Glutamatergic neuron (in vitro differentiated cells): Measurements from ENCODE around the gene IFITM10. TPM values are rescaled to one million over a fixed set of nuclear protein-coding genes. Genes with fewer than 3 reads are reported as not detected.
A peak's percentile ranks its signal among the peaks of the same experiment; 100 is the strongest.

ENCODE experiments used
- DNase-seq: peaks from one replicate; pipeline ENCODE4 v3.0.0; 2022
- H3K27ac Mint-ChIP-seq: one replicate; pipeline ENCODE4 v1.8.0; 2020; ENCODE audit warnings: mild to moderate bottlenecking, mixed read lengths, inconsistent platforms; ENCODE audit not compliant: unreplicated experiment
- H3K27me3 Mint-ChIP-seq: one replicate; pipeline ENCODE4 v1.8.0; 2020; ENCODE audit warnings: mild to moderate bottlenecking, moderate library complexity, mixed read lengths, inconsistent platforms; ENCODE audit not compliant: unreplicated experiment
- H3K36me3 Mint-ChIP-seq: one replicate; pipeline ENCODE4 v1.8.0; 2020; ENCODE audit warnings: mild to moderate bottlenecking, mixed read lengths, inconsistent platforms; ENCODE audit not compliant: unreplicated experiment
- H3K4me1 Mint-ChIP-seq: one replicate; pipeline ENCODE4 v1.8.0; 2020; ENCODE audit warnings: mild to moderate bottlenecking, low read depth, mixed read lengths, inconsistent platforms; ENCODE audit not compliant: unreplicated experiment
- H3K4me3 Mint-ChIP-seq: one replicate; pipeline ENCODE4 v1.8.0; 2020; ENCODE audit warnings: mild to moderate bottlenecking, mixed read lengths, inconsistent platforms; ENCODE audit not compliant: unreplicated experiment
- H3K9me3 Mint-ChIP-seq: one replicate; pipeline ENCODE4 v1.8.0; 2020; ENCODE audit warnings: mild to moderate bottlenecking, moderate library complexity, mixed read lengths, inconsistent platforms; ENCODE audit not compliant: unreplicated experiment
- total RNA-seq: library from RNA; stranded (reverse); fragmentation: NEBNext Ultra II Directional; extraction: Animal tissue kit (Norgen Biotek cat#: 25700); gene quantifications from one replicate; pipeline ENCODE4 v1.2.1, GENCODE V29; 2021; ENCODE audit not compliant: unreplicated experiment
- TF ChIP-seq, protein P1 (sequence below): fragments of 200-600 bp; sonication (generic); IDR thresholded peaks from one replicate; pipeline ENCODE4 v1.5.0; 2021; ENCODE audit not compliant: partially characterized antibody, unreplicated experiment

The IFITM10 gene
- total RNA-seq, 1 donor from 2014 or later, result 5.4 TPM

DNA sequence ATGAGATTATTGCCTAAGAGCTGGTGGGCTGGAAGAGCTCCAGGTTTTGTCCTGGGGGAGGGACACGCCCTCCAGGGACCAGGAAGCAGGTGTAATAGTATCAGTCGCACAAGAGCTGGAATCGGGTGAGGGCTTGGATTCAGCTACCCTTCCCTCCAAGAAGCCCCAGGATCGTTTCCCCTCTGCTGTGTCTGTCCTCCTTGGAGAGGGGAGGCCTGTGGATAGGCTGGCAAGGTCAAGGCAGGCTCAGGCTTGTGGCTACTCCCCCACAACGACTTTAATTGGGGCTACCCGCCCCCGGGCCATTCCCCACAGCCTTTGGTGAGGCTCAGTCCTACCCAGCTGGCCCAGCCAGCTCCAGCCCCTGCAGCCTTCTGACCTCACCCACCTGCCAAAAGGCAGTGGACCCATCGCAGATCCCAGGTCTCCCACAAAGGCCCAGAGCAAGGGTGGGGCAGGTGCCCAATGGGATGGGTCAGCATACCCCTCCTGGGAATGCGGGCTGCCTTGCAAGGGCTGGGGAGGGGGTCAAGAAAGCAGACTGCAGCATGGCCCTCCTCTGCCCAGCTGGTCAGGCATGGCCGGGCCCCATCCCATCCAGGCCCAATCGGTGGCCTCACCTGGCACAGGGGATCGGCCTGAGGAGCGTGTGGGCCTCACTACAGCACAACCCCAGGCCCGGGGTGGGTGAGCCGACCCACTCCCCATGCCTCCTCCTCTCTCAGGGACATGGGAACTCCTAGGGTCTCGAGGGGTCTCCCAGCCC, 12.3 kb upstream of the IFITM10 start:
- peak; percentile 17 for DNase-seq
- Mint-ChIP-seq H3K36me3 (no peaks in the 10 kb centered on the region), H3K4me1 (no peaks in the 10 kb centered on the region), H3K27ac (no peak overlapping the region), H3K27me3 (peaks cover 4% of the 10 kb centered on the region), H3K4me3 (peak overlapping the region; percentile 74), H3K9me3 (peaks cover 6% of the 10 kb centered on the region)
- TF ChIP-seq, protein P1, sequence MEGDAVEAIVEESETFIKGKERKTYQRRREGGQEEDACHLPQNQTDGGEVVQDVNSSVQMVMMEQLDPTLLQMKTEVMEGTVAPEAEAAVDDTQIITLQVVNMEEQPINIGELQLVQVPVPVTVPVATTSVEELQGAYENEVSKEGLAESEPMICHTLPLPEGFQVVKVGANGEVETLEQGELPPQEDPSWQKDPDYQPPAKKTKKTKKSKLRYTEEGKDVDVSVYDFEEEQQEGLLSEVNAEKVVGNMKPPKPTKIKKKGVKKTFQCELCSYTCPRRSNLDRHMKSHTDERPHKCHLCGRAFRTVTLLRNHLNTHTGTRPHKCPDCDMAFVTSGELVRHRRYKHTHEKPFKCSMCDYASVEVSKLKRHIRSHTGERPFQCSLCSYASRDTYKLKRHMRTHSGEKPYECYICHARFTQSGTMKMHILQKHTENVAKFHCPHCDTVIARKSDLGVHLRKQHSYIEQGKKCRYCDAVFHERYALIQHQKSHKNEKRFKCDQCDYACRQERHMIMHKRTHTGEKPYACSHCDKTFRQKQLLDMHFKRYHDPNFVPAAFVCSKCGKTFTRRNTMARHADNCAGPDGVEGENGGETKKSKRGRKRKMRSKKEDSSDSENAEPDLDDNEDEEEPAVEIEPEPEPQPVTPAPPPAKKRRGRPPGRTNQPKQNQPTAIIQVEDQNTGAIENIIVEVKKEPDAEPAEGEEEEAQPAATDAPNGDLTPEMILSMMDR, result no peak

DNA sequence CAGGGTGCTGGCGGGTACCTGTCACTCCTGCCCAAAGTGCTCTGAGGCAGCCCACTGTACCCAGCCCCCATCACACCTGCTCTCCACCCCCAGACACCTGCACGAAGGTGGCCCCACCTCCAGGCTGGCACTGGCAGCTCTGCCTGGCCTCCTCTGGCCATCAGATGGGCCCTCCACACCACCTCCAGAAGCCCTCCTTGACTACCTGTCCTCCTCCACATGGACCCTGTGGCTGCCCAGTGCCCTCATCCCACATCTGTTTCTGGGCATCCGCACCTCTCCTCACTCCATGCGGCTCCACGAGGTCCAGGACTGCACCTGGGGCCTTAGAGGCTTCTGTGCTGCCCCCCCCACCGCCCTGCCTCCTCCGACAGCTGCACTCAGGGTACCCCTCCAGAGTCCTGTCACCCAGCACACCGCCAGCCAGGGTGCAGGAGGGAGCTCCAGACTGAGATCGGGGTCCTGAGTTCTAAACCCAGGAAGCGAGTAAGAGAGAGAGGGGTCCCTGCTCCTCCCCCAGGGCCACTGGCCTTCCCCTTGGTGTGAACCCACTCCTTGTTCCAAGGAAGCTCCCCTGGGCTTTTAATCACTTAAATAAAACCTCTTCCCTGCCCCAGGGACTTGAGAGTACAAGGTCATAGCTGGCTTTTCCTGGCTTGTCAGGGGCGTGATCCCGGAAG, 11.6 kb upstream of the IFITM10 start:
- H3K9me3 Mint-ChIP-seq, result peaks cover 6% of the 10 kb centered on the region
- DNase-seq, result peak; percentile 12
- no peaks in the 10 kb centered on the region for H3K36me3 Mint-ChIP-seq
- H3K4me1 Mint-ChIP-seq, result no peaks in the 10 kb centered on the region
- H3K4me3 Mint-ChIP-seq, result peak overlapping the region; percentile 74
- no peak overlapping the region for H3K27ac Mint-ChIP-seq
- TF ChIP-seq, protein P1, result no peak
- H3K27me3 Mint-ChIP-seq, result peaks cover 4% of the 10 kb centered on the region

DNA sequence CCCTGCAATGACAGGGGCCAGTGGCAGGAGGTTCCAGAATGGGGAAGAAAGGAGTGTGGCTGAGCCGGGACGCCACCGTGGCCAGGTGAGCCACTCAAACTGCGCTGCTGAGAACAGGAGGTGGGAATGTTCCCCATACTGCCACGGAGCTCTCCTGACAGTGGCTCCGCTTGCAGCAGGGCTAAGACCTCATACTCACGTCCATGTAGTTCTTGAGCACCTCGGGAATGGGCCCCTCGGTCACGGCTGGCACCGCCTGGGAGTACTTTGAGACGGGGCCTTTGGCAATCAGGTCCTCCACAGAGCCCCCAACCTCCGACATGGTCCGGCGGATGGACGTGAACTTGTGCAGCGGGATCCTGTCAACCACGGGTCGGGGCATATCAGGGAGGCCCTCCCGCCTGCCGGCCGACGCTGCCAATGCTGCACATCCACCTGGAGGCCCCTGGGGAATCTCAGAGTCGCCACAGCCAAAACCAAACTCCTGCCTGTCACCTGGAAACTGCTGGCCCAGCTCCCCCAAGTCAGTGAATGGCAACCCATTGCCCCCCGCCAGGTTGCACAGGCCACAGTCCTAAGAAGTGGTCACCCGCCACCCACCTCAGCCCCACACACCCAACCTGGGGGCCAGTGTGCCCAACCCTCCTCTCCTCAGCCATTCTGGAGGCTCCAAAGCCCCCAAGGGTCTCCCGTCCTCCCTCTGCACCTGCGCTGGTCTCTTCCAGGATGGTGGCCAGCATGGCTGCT, 10.9 kb upstream of the IFITM10 start:
- Mint-ChIP-seq H3K9me3 (peaks cover 5% of the 10 kb centered on the region), H3K4me3 (no peak overlapping the region), H3K27me3 (peaks cover 4% of the 10 kb centered on the region), H3K4me1 (no peaks in the 10 kb centered on the region), H3K36me3 (no peaks in the 10 kb centered on the region), H3K27ac (no peak overlapping the region)
- TF ChIP-seq, protein P1, result no peak
- DNase-seq, result peak; percentile 12

DNA sequence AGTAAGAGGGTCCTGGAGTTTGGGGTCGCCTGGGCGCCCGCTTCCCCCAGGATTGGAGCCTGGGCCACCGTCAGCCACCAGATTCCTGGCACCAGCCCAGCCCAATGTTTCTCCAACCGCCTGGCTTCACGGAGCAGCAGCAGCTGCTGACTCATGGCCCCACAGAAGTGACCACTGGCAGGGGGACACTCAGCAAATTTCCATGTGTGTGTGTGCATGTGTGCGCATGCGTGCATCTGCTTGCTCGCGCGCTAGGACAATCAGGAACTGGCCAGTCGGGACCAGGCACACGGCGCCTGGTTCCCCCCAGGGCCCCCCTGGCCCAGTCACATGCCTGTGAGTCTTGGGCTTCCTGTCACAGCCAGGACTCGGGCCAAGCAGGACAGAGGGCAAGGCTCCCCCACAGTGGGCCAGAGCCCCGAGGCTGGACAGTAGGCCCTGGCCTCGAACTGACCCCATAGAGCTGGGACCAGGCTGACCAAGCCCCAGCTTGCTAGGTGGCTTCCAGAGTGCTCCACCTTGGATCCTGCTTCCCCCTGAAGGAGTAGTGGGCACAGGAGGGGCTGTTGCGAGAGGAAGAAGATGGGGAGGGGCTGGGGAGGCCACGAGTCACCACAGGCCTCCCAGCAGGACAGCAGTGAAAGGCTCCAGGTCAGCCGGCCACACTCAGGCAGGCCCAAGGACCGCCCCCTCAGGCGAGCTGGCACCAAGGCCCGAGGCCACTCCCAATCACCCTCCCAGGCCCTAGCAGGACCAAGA, 10.1 kb upstream of the IFITM10 start:
- peak; percentile 13 for DNase-seq
- Mint-ChIP-seq H3K4me1 (no peaks in the 10 kb centered on the region), H3K36me3 (no peaks in the 10 kb centered on the region), H3K9me3 (peaks cover 5% of the 10 kb centered on the region), H3K27ac (no peak overlapping the region), H3K27me3 (peaks cover 6% of the 10 kb centered on the region), H3K4me3 (no peak overlapping the region)
- TF ChIP-seq, protein P1, result no peak
